ENCODE data around the gene REEP3. TPM values are rescaled to one million over a fixed set of nuclear protein-coding genes. Genes with fewer than 3 reads are reported as not detected.

REEP3 gene
- total and polyA plus RNA-seq, 2 of the 8 experiments (the other 6 are each of a cell fraction or from before 2014, with no cell fraction given), result 5.8 to 31.5 TPM

DNA sequence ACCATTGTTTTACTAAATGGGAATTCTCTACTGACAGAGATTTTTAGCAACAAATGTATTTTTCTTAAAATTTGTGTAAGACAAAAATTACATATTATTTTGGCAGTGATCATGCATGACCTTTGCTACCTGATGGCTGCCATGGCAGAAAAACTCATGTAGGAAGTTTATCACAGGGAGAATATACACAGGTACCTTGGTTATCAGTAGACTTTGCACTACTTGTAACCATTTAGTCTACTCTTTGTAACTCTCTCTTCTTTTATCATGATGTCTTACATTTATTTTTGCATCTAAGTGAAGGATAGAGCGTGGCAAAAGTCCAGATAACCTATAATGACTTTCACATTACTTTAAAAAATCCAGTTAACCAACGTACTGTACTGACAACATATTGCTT lies 34.1 kb downstream of the REEP3 start:
- Histone ChIP-seq H3K9me3 (ENCODE audit: insufficient read depth in 2 of 2, low read depth in 1 of 2, low read length in 1 of 2) (no peaks in the 10 kb centered on the region), H2BK20ac (ENCODE audit: low read length) (no peak overlapping the region), H3K4me1 (replicated peaks in 1 of 4; ENCODE audit: control insufficient read depth in 3 of 4, insufficient read depth in 4 of 4, low read length in 3 of 4) (no peaks in the 10 kb centered on the region), H3K14ac (ENCODE audit: insufficient read length) (no peak overlapping the region), H3K56ac (replicated peaks; ENCODE audit: insufficient read length, low read depth, low read length) (no peak overlapping the region), H2AFZ (ENCODE audit: low read length) (no peak overlapping the region), H4K8ac (ENCODE audit: extremely low read depth, insufficient read depth, low read length) (no peak overlapping the region), H2AK5ac (ENCODE audit: low read depth, low read length) (no peak overlapping the region), H3K36me3 (ENCODE audit: control insufficient read depth in 2 of 4, insufficient read depth in 4 of 4, low read length in 3 of 4) (no peaks in the 10 kb centered on the region), H3K27me3 (replicated peaks in 1 of 4; ENCODE audit: control insufficient read depth in 3 of 4, extremely low read depth in 1 of 4, insufficient read depth in 3 of 4, low read length in 3 of 4) (no peaks in the 10 kb centered on the region), H3K79me1 (ENCODE audit: low read depth, low read length) (peaks cover 4% of the 10 kb centered on the region; the same call in 1 of the 2 replicates), H2BK15ac (ENCODE audit: low read length) (no peak overlapping the region), H4K91ac (replicated peaks; ENCODE audit: insufficient read length, low read length) (no peak overlapping the region), H3K9ac (replicated peaks in 1 of 4; ENCODE audit: extremely low read depth in 1 of 4, low read depth in 3 of 4, low read length in 3 of 4) (no peak overlapping the region), H2BK12ac (ENCODE audit: low read depth, low read length) (no peak overlapping the region), H3K4ac (replicated peaks; ENCODE audit: insufficient read length, low read depth, low read length) (no peak overlapping the region), H3K23me2 (ENCODE audit: low read depth, low read length) (no peaks in the 10 kb centered on the region), H3K23ac (ENCODE audit: insufficient read length) (no peak overlapping the region), H4K5ac (ENCODE audit: insufficient read length, low read depth, low read length) (no peak overlapping the region), H3K18ac (ENCODE audit: extremely low read depth, low read length) (no peak overlapping the region), H2BK120ac (replicated peaks; ENCODE audit: low read depth, low read length) (no peak overlapping the region), H3K79me2 (ENCODE audit: control insufficient read depth in 1 of 2, insufficient read depth in 2 of 2, low read length in 2 of 2) (peaks cover 0 to 65% of the 10 kb centered on the region in 2 experiments; a peak in 2 of 4 replicates), H3K27ac (ENCODE audit: low read depth, low read length) (no peak overlapping the region), H3K4me3 (ENCODE audit: extremely low read depth in 1 of 4, insufficient read depth in 2 of 4, low read depth in 3 of 4, low read length in 4 of 4) (no peak overlapping the region), H4K20me1 (replicated peaks in 1 of 2; ENCODE audit: control insufficient read depth in 1 of 2, insufficient read depth in 2 of 2, low read length in 2 of 2) (no peaks in the 10 kb centered on the region), H3K4me2 (ENCODE audit: insufficient read depth in 1 of 2, low read depth in 2 of 2, low read length in 2 of 2) (no peak overlapping the region), H2BK5ac (ENCODE audit: low read depth, low read length) (no peak overlapping the region)
- DNase-seq (ENCODE audit: low read depth in 1 of 2, low spot score in 2 of 2) (no peak), FAIRE-seq (no peak)
- WGBS, 2 experiments (ENCODE audit: extremely low coverage in 1 of 2, insufficient coverage in 1 of 2, insufficient read length in 1 of 2, insufficient replicate concordance in 2 of 2, low coverage in 1 of 2, low lambda C conversion rate in 2 of 2, missing lambda C conversion rate in 1 of 2), result 89% methylated on average over 2 of the region's 2 CpGs; no CpG with 5 or more reads in 1 of the 2 experiments
- CTCF ChIA-PET (ENCODE audit: partially characterized antibody), result interaction anchor here (1.5 kb wide), 1 partner anchor 16 kb away, joined by 3 read pairs; no protein-coding TSS in a partner anchor
- TF ChIP-seq POLR2AphosphoS5 (IDR thresholded peaks at IDR 0.05; ENCODE audit: low read depth, low read length) (no peak), CEBPB (IDR thresholded peaks at IDR 0.05; ENCODE audit: low read depth, low read length) (no peak), KDM4A (IDR thresholded peaks at IDR 0.05; ENCODE audit: low read depth, low read length, severe bottlenecking) (no peak), BCL11A (IDR thresholded peaks at IDR 0.05; ENCODE audit: low read depth in 2 of 2, low read length in 2 of 2) (no peak), HDAC6 (IDR thresholded peaks at IDR 0.05; ENCODE audit: low read depth, low read length) (no peak), ASH2L (IDR thresholded peaks at IDR 0.05; ENCODE audit: low read length) (no peak), PHF8 (conservative IDR thresholded peaks at IDR 0.05; ENCODE audit: low read depth, low read length) (no peak)
- POLR2A ChIA-PET (ENCODE audit: partially characterized antibody), result no interaction called here

All from H1 (cell line).